Activated naive CD4-positive, alpha-beta T cell treated with anti-CD3 and anti-CD28 coated beads for 36 hours (primary cell): Measurements from ENCODE around the gene CCL22. TPM values are rescaled to one million over a fixed set of nuclear protein-coding genes. Genes with fewer than 3 reads are reported as not detected.

Experiments
- CTCF ChIA-PET: fragments of 350-600 bp; sonication (Branson Sonifier 250); formaldehyde crosslinking; loops from one replicate; lab custom pipeline; 2021; ENCODE audit warnings: antibody characterized with exemption; lab: Charles Lee
- DNase-seq: peaks from one replicate; pipeline ENCODE4 v3.0.0-alpha.2; 2020
- H3K27ac Mint-ChIP-seq: one replicate; pipeline ENCODE4 v1.8.0; 2021; ENCODE audit warnings: mild to moderate bottlenecking, mixed read lengths
- H3K27me3 Mint-ChIP-seq: one replicate; pipeline ENCODE4 v1.8.0; 2021; ENCODE audit warnings: low read depth, mixed read lengths
- H3K36me3 Mint-ChIP-seq: one replicate; pipeline ENCODE4 v1.8.0; 2021; ENCODE audit warnings: low read depth, mixed read lengths
- H3K4me1 Mint-ChIP-seq: one replicate; pipeline ENCODE4 v1.8.0; 2021; ENCODE audit warnings: low read depth, mixed read lengths
- H3K4me3 Mint-ChIP-seq: one replicate; pipeline ENCODE4 v1.8.0; 2021; ENCODE audit warnings: mild to moderate bottlenecking, moderate library complexity, mixed read lengths
- H3K9me3 Mint-ChIP-seq: one replicate; pipeline ENCODE4 v1.8.0; 2021; ENCODE audit warnings: mixed read lengths
- intact Hi-C: fragments of 100-400 bp; cut with micrococcal nuclease; formaldehyde crosslinking; loops from one replicate; pipeline ENCODE4 v1.15.1; 2023
- total RNA-seq, 2 experiments: library from RNA; stranded (reverse); gene quantifications; one replicate each; pipeline ENCODE4 v1.2.3, GENCODE V29; 2021

The CCL22 gene
- total RNA-seq, 2 experiments from 2014 or later: 0.72 to 1.0 TPM

GRCh38 chr16:57409065-57409464 lies 50.5 kb downstream of the CCL22 start:
- Mint-ChIP-seq H3K4me3 (no peak overlapping the region), H3K36me3 (no peaks in the 10 kb centered on the region), H3K27me3 (no peaks in the 10 kb centered on the region), H3K4me1 (no peaks in the 10 kb centered on the region), H3K9me3 (no peaks in the 10 kb centered on the region), H3K27ac (no peak overlapping the region)
- intact Hi-C loops: no loop called here
- CTCF ChIA-PET: no interaction called here
- DNase-seq: no peak

- Mint-ChIP-seq H3K27ac (no peak overlapping the region), H3K4me3 (no peak overlapping the region), H3K9me3 (no peaks in the 10 kb centered on the region), H3K27me3 (no peaks in the 10 kb centered on the region), H3K4me1 (no peaks in the 10 kb centered on the region), H3K36me3 (no peaks in the 10 kb centered on the region)
- no peak for DNase-seq
- CTCF ChIA-PET: interaction anchor here (0.6 to 1.1 kb wide), 2 partner anchors 88 to 108 kb away, joined by 3 read pairs; no protein-coding TSS in a partner anchor
- intact Hi-C loops: no loop called here
Observed at GRCh38 chr16:57409870-57410587, 51.4 kb downstream of the CCL22 start.

GRCh38 chr16:57411362-57411976 lies 52.9 kb downstream of the CCL22 start:
- Mint-ChIP-seq H3K27me3 (no peaks in the 10 kb centered on the region), H3K27ac (no peak overlapping the region), H3K4me3 (no peak overlapping the region), H3K9me3 (no peaks in the 10 kb centered on the region), H3K4me1 (no peaks in the 10 kb centered on the region), H3K36me3 (no peaks in the 10 kb centered on the region)
- no peak for DNase-seq
- CTCF ChIA-PET: interaction anchor here (0.8 to 3.3 kb wide), 5 partner anchors 9 to 111 kb away, joined by 3 to 13 read pairs (median 3); no protein-coding TSS in a partner anchor
- intact Hi-C loops: no loop called here

- Mint-ChIP-seq H3K27ac (no peak overlapping the region), H3K36me3 (no peaks in the 10 kb centered on the region), H3K27me3 (no peaks in the 10 kb centered on the region), H3K4me1 (peaks cover 5% of the 10 kb centered on the region), H3K9me3 (no peaks in the 10 kb centered on the region), H3K4me3 (no peak overlapping the region)
- DNase-seq: no peak
- intact Hi-C loops: no loop called here
- CTCF ChIA-PET: interaction anchor here (1.0 to 3.3 kb wide), 4 partner anchors 10 to 112 kb away, joined by 3 to 13 read pairs (median 6); no protein-coding TSS in a partner anchor
Observed at GRCh38 chr16:57412584-57412983, 54.0 kb downstream of the CCL22 start.

- Mint-ChIP-seq H3K27ac (no peak overlapping the region), H3K9me3 (no peaks in the 10 kb centered on the region), H3K4me3 (no peak overlapping the region), H3K4me1 (peaks cover 9% of the 10 kb centered on the region), H3K36me3 (no peaks in the 10 kb centered on the region), H3K27me3 (no peaks in the 10 kb centered on the region)
- intact Hi-C loops: no loop called here
- CTCF ChIA-PET: interaction anchor here (1.0 to 3.3 kb wide), 3 partner anchors 9 to 113 kb away, joined by 3 to 13 read pairs (median 8); no protein-coding TSS in a partner anchor
- DNase-seq: no peak
Observed at GRCh38 chr16:57413301-57413730, 54.7 kb downstream of the CCL22 start.

- DNase-seq: no peak
- no peak overlapping the region for H3K4me3 Mint-ChIP-seq
- intact Hi-C loops: no loop called here
- H3K36me3 Mint-ChIP-seq: no peaks in the 10 kb centered on the region
- H3K4me1 Mint-ChIP-seq: peaks cover 9% of the 10 kb centered on the region
- no peaks in the 10 kb centered on the region for H3K27me3 Mint-ChIP-seq
- CTCF ChIA-PET: interaction anchor here (1.0 to 3.3 kb wide), 3 partner anchors 9 to 113 kb away, joined by 3 to 13 read pairs (median 8); no protein-coding TSS in a partner anchor
- H3K9me3 Mint-ChIP-seq: no peaks in the 10 kb centered on the region
- H3K27ac Mint-ChIP-seq: no peak overlapping the region
Observed at GRCh38 chr16:57413733-57414132, 55.1 kb downstream of the CCL22 start.

Other genes starting within 250 kb of the CCL22 start
- gene PSME3IP1, start 172.7 kb upstream of the CCL22 start, total RNA-seq: 100 to 1,000 TPM; 106 to 110 TPM
- 10 to 100 TPM; 25.7 to 28.7 TPM for gene RSPRY1, start 172.5 kb upstream of the CCL22 start, total RNA-seq
- 10 to 100 TPM; 11.0 to 11.2 TPM for gene ARL2BP, start 113.5 kb upstream of the CCL22 start, total RNA-seq
- under 1 TPM; 0.25 to 0.41 TPM for gene PLLP, start 74.1 kb upstream of the CCL22 start, total RNA-seq
- not detected for gene CX3CL1, start 13.7 kb downstream of the CCL22 start, total RNA-seq
- gene CCL17, start 46.0 kb downstream of the CCL22 start, total RNA-seq: not detected
- 10 to 100 TPM; 29.5 to 31.0 TPM for gene CIAPIN1, start 88.6 kb downstream of the CCL22 start, total RNA-seq
- 10 to 100 TPM; 30.6 TPM for gene COQ9, start 88.7 kb downstream of the CCL22 start, total RNA-seq
- gene POLR2C, start 103.9 kb downstream of the CCL22 start, total RNA-seq: 10 to 100 TPM; 49.4 to 53.0 TPM
- 1 to 10 TPM; 5.0 to 6.2 TPM for gene DOK4, start 127.7 kb downstream of the CCL22 start, total RNA-seq
- gene CCDC102A, start 177.8 kb downstream of the CCL22 start, total RNA-seq: 1 to 10 TPM; 7.1 to 7.7 TPM
- 1 to 10 TPM; 1.0 to 1.2 TPM for gene ADGRG5, start 183.9 kb downstream of the CCL22 start, total RNA-seq